DND-41 (cell line): Measurements from ENCODE around the gene HMGN4.

ENCODE experiments used
- ATAC-seq: fragments of 200-7000 bp; cut with Tn5 transposase; 3 replicates; pipeline ENCODE4 v1.9.1; 2021; ENCODE audit warnings: low read depth; ENCODE audit not compliant: insufficient read depth
- DNase-seq: peaks from one replicate; pipeline ENCODE4 v3.0.0-alpha.2; 2020
- H2AFZ ChIP-seq: 2 replicates; pipeline ENCODE4 v1.6.0; 2012; ENCODE audit warnings: low read depth, low read length
- H3K27ac ChIP-seq: 2 replicates; pipeline ENCODE4 v1.5.1; 2012; ENCODE audit warnings: low read length, inconsistent platforms
- H3K27me3 ChIP-seq: fragments of 200-600 bp; sonication (generic); 2 replicates; pipeline ENCODE4 v1.6.0; 2012; ENCODE audit warnings: low read length, mild to moderate bottlenecking, inconsistent platforms; ENCODE audit not compliant: insufficient read depth, poor library complexity
- H3K36me3 ChIP-seq: 2 replicates; pipeline ENCODE4 v1.5.1; 2012; ENCODE audit warnings: low read length, inconsistent platforms; ENCODE audit not compliant: insufficient read depth
- H3K4me1 ChIP-seq: 2 replicates; pipeline ENCODE4 v1.5.1; 2012; ENCODE audit warnings: mild to moderate bottlenecking, low read length; ENCODE audit not compliant: insufficient read depth
- H3K4me2 ChIP-seq: 2 replicates; pipeline ENCODE4 v1.6.0; 2012; ENCODE audit warnings: mild to moderate bottlenecking, moderate library complexity, low read length, inconsistent platforms; ENCODE audit not compliant: insufficient read depth
- H3K4me3 ChIP-seq, 2 experiments: fragments of 200-600 bp in 1 of 2; shearing (Covaris generic) in 1 of 2; 2 replicates each; pipeline ENCODE4 v1.5.1; 2012 to 2016; ENCODE audit warnings: inconsistent platforms in 2 of 2, low read length in 2 of 2, mild to moderate bottlenecking in 2 of 2, low read depth in 1 of 2, moderate library complexity in 1 of 2
- H3K79me2 ChIP-seq: 2 replicates; pipeline ENCODE4 v1.6.0; 2012; ENCODE audit warnings: low read length, inconsistent platforms; ENCODE audit not compliant: insufficient read depth
- H3K9ac ChIP-seq: 2 replicates; pipeline ENCODE4 v1.6.0; 2012; ENCODE audit warnings: low read depth, mild to moderate bottlenecking, inconsistent platforms, low read length, moderate library complexity
- H3K9me3 ChIP-seq: 2 replicates; pipeline ENCODE4 v1.5.1; 2012; ENCODE audit warnings: low read length, moderate library complexity, mild to moderate bottlenecking, inconsistent platforms; ENCODE audit not compliant: insufficient read depth, severe bottlenecking
- H4K20me1 ChIP-seq: 2 replicates; pipeline ENCODE4 v1.6.0; 2012; ENCODE audit warnings: low read length; ENCODE audit not compliant: insufficient read depth
- CTCF ChIP-seq: IDR thresholded peaks from 2 replicates; pipeline ENCODE4 v1.5.1; 2012; ENCODE audit warnings: borderline replicate concordance, low read length, moderate library complexity, mild to moderate bottlenecking; ENCODE audit not compliant: poor library complexity, severe bottlenecking; ENCODE audit errors: extremely low read depth
- EZH2 ChIP-seq: IDR thresholded peaks from 3 replicates; pipeline ENCODE4 v1.6.1; 2012; ENCODE audit warnings: borderline replicate concordance, low read depth, mild to moderate bottlenecking, moderate library complexity, low read length, inconsistent platforms; ENCODE audit not compliant: severe bottlenecking

The HMGN4 gene

GRCh38 chr6:26524722-26525370 lies 13.3 kb upstream of the HMGN4 start:
- no peak for TF ChIP-seq CTCF
- no peak for TF ChIP-seq EZH2
- no peaks in the 10 kb centered on the region for H3K79me2 ChIP-seq
- H3K9me3 ChIP-seq, result no peaks in the 10 kb centered on the region
- DNase-seq (no peak), ATAC-seq (no peak)
- H3K4me3 ChIP-seq, result no peak overlapping the region
- no peaks in the 10 kb centered on the region for H3K36me3 ChIP-seq
- no peak overlapping the region for H3K4me2 ChIP-seq
- peaks cover 16% of the 10 kb centered on the region for H3K4me1 ChIP-seq
- no peaks in the 10 kb centered on the region for H3K27me3 ChIP-seq
- no peak overlapping the region for H3K27ac ChIP-seq
- H4K20me1 ChIP-seq, result no peaks in the 10 kb centered on the region
- H3K9ac ChIP-seq, result no peak overlapping the region
- H2AFZ ChIP-seq, result no peak overlapping the region

- Histone ChIP-seq H3K36me3 (no peaks in the 10 kb centered on the region), H2AFZ (no peak overlapping the region), H3K27ac (no peak overlapping the region), H3K9ac (no peak overlapping the region), H3K27me3 (no peaks in the 10 kb centered on the region), H3K4me1 (peaks cover 9% of the 10 kb centered on the region), H3K9me3 (no peaks in the 10 kb centered on the region), H3K4me2 (no peak overlapping the region), H3K4me3 (no peak overlapping the region), H4K20me1 (no peaks in the 10 kb centered on the region), H3K79me2 (no peaks in the 10 kb centered on the region)
- DNase-seq (no peak), ATAC-seq (no peak)
- TF ChIP-seq CTCF, result no peak
- no peak for TF ChIP-seq EZH2
Measured at GRCh38 chr6:26525838-26526237, 12.3 kb upstream of the HMGN4 start.

- H3K4me3 ChIP-seq, result no peak overlapping the region
- TF ChIP-seq CTCF (no peak), EZH2 (no peak)
- H3K27ac ChIP-seq, result no peak overlapping the region
- ATAC-seq, result no peak
- no peak overlapping the region for H3K9ac ChIP-seq
- no peak overlapping the region for H2AFZ ChIP-seq
- H3K27me3 ChIP-seq, result no peaks in the 10 kb centered on the region
- H3K9me3 ChIP-seq, result no peaks in the 10 kb centered on the region
- no peaks in the 10 kb centered on the region for H4K20me1 ChIP-seq
- no peak for DNase-seq
- peaks cover under 1% of the 10 kb centered on the region for H3K4me1 ChIP-seq
- H3K79me2 ChIP-seq, result no peaks in the 10 kb centered on the region
- no peaks in the 10 kb centered on the region for H3K36me3 ChIP-seq
- no peak overlapping the region for H3K4me2 ChIP-seq
Measured at GRCh38 chr6:26526928-26527327, 11.2 kb upstream of the HMGN4 start.

GRCh38 chr6:26530203-26530602 lies 8.0 kb upstream of the HMGN4 start:
- ATAC-seq (no peak), DNase-seq (no peak)
- Histone ChIP-seq H3K36me3 (no peaks in the 10 kb centered on the region), H3K9ac (no peak overlapping the region), H3K27ac (no peak overlapping the region), H3K9me3 (no peaks in the 10 kb centered on the region), H3K4me2 (no peak overlapping the region), H2AFZ (no peak overlapping the region), H3K4me1 (peaks cover 27% of the 10 kb centered on the region), H3K79me2 (no peaks in the 10 kb centered on the region), H4K20me1 (no peaks in the 10 kb centered on the region), H3K4me3 (no peak overlapping the region), H3K27me3 (no peaks in the 10 kb centered on the region)
- TF ChIP-seq CTCF (no peak), EZH2 (no peak)
